Measurements from ENCODE around the gene STK32B.

- TF ChIP-seq, protein P1, sequence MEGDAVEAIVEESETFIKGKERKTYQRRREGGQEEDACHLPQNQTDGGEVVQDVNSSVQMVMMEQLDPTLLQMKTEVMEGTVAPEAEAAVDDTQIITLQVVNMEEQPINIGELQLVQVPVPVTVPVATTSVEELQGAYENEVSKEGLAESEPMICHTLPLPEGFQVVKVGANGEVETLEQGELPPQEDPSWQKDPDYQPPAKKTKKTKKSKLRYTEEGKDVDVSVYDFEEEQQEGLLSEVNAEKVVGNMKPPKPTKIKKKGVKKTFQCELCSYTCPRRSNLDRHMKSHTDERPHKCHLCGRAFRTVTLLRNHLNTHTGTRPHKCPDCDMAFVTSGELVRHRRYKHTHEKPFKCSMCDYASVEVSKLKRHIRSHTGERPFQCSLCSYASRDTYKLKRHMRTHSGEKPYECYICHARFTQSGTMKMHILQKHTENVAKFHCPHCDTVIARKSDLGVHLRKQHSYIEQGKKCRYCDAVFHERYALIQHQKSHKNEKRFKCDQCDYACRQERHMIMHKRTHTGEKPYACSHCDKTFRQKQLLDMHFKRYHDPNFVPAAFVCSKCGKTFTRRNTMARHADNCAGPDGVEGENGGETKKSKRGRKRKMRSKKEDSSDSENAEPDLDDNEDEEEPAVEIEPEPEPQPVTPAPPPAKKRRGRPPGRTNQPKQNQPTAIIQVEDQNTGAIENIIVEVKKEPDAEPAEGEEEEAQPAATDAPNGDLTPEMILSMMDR (conservative IDR thresholded peaks at IDR 0.05; ENCODE audit: low read length) = no peak
- TF ChIP-seq EZH2phosphoT487 (IDR thresholded peaks at IDR 0.05; ENCODE audit: borderline replicate concordance, low read depth, low read length) = no peak
Observed at GRCh38 chr4:5157791-5158770, 106.8 kb downstream of the STK32B start.
